Activated CD4-positive, alpha-beta T cell treated with anti-CD3 and anti-CD28 coated beads for 36 hours (primary cell): ENCODE data around the gene ACP5. TPM values are rescaled to one million over a fixed set of nuclear protein-coding genes. Genes with fewer than 3 reads are reported as not detected.
A peak's percentile ranks its signal among the peaks of the same experiment; 100 is the strongest.
"Not testable (repeated sequence)": the region's sequence is repeated elsewhere in the genome, so short reads cannot be mapped to it uniquely, and the experiment has no call there.

Experiments used
- ATAC-seq: fragments of 200-7000 bp; cut with Tn5 transposase; one replicate; pipeline ENCODE4 v1.10.0; 2021; ENCODE audit warnings: mild to moderate bottlenecking, moderate library complexity
- CTCF ChIA-PET: fragments of 350-600 bp; sonication (Branson Sonifier 250); formaldehyde crosslinking; loops from one replicate; lab custom pipeline; 2021; ENCODE audit warnings: antibody characterized with exemption; lab: Charles Lee
- POLR2A ChIA-PET: fragments of 350-600 bp; sonication (Branson Sonifier 250); formaldehyde crosslinking; loops from one replicate; lab custom pipeline; 2021; ENCODE audit warnings: antibody characterized with exemption, inconsistent platforms; lab: Charles Lee
- DNase-seq: peaks from one replicate; pipeline ENCODE4 v3.0.0-alpha.2; 2020
- H3K27ac Mint-ChIP-seq: one replicate; pipeline ENCODE4 v1.8.0; 2021; ENCODE audit warnings: mixed read lengths
- H3K27me3 Mint-ChIP-seq: one replicate; pipeline ENCODE4 v1.8.0; 2021; ENCODE audit warnings: mixed read lengths
- H3K36me3 Mint-ChIP-seq: one replicate; pipeline ENCODE4 v1.8.0; 2021; ENCODE audit warnings: low read depth, mixed read lengths
- H3K4me1 Mint-ChIP-seq: one replicate; pipeline ENCODE4 v1.8.0; 2021; ENCODE audit warnings: mixed read lengths
- H3K4me3 Mint-ChIP-seq: one replicate; pipeline ENCODE4 v1.8.0; 2021; ENCODE audit warnings: mild to moderate bottlenecking, moderate library complexity, mixed read lengths
- H3K9me3 Mint-ChIP-seq: one replicate; pipeline ENCODE4 v1.8.0; 2021; ENCODE audit warnings: low read depth, mixed read lengths
- intact Hi-C, 2 experiments: fragments of 100-400 bp; cut with DNase I in 1 of 2; cut with micrococcal nuclease in 1 of 2; formaldehyde crosslinking; loops; one replicate each; pipeline versions ENCODE4 v1.14.2 to v1.15.1; 2022 to 2024; cut with DNase I, micrococcal nuclease
- total RNA-seq, 2 experiments: library from RNA; stranded (reverse); gene quantifications; one replicate each; pipeline ENCODE4 v1.2.3, GENCODE V29; 2021

ACP5 gene
- total RNA-seq = 10 to 100 TPM; 10.3 to 12.4 TPM

GRCh38 chr19:11577451-11578257, at the start of gene ACP5:
Gene ACP5, minus strand, starts transcription at chr19:11577645. Its CDS starts 328 bp downstream, at chr19:11577317.
- intact Hi-C loops = no loop called here
- H3K4me1 Mint-ChIP-seq = peaks cover 28% of the 10 kb centered on the region
- peak within 1 kb of the TSS; percentile 51 for H3K27ac Mint-ChIP-seq
- no peaks in the 10 kb centered on the region for H3K9me3 Mint-ChIP-seq
- DNase-seq (no peak), ATAC-seq (no peak)
- ChIA-PET CTCF (interaction anchor here (2.1 kb wide), 1 partner anchor 95 kb away, joined by 7 read pairs; no protein-coding TSS in a partner anchor), POLR2A (no interaction called here)
- H3K36me3 Mint-ChIP-seq = no peaks in the 10 kb centered on the region
- peak within 1 kb of the TSS; percentile 55 for H3K4me3 Mint-ChIP-seq
- H3K27me3 Mint-ChIP-seq = no peaks in the 10 kb centered on the region

GRCh38 chr19:11626252-11626651, 48.8 kb upstream of the ACP5 start:
- peaks cover 16% of the 10 kb centered on the region for H3K4me1 Mint-ChIP-seq
- intact Hi-C loops = no loop called here
- ChIA-PET POLR2A (no interaction called here), CTCF (no interaction called here)
- DNase-seq = no peak
- peaks cover 14% of the 10 kb centered on the region for H3K27me3 Mint-ChIP-seq
- no peak overlapping the region for H3K4me3 Mint-ChIP-seq
- peaks cover 4% of the 10 kb centered on the region for H3K36me3 Mint-ChIP-seq
- ATAC-seq = no peak
- H3K9me3 Mint-ChIP-seq = no peaks in the 10 kb centered on the region
- no peak overlapping the region for H3K27ac Mint-ChIP-seq

GRCh38 chr19:11624069-11624463, 46.6 kb upstream of the ACP5 start:
- H3K4me3 Mint-ChIP-seq = no peak overlapping the region
- CTCF ChIA-PET = no interaction called here
- H3K9me3 Mint-ChIP-seq = peaks cover 2% of the 10 kb centered on the region
- H3K4me1 Mint-ChIP-seq = peaks cover 16% of the 10 kb centered on the region
- DNase-seq (no peak), ATAC-seq (peak; percentile 56)
- peaks cover 26% of the 10 kb centered on the region for H3K36me3 Mint-ChIP-seq
- peaks cover 14% of the 10 kb centered on the region for H3K27me3 Mint-ChIP-seq
- H3K27ac Mint-ChIP-seq = no peak overlapping the region
- POLR2A ChIA-PET = interaction anchor here (0.6 kb wide), 1 partner anchor 138 kb away, joined by 4 read pairs; no protein-coding TSS in a partner anchor
- intact Hi-C loops = loop anchor here in 1 of 2 experiments (2.0 kb wide), 1 partner anchor 15 kb away; no protein-coding TSS in a partner anchor

- DNase-seq, intact Hi-C loops, ATAC-seq, CTCF ChIA-PET, H3K4me3 Mint-ChIP-seq, H3K27ac Mint-ChIP-seq: not testable (repeated sequence)
- Mint-ChIP-seq H3K27me3 (peaks cover 14% of the 10 kb centered on the region), H3K36me3 (peaks cover 43% of the 10 kb centered on the region), H3K9me3 (peaks cover 17% of the 10 kb centered on the region), H3K4me1 (peaks cover 16% of the 10 kb centered on the region)
- POLR2A ChIA-PET = interaction anchor here (0.7 kb wide), 1 partner anchor 362 kb away, joined by 5 read pairs; no protein-coding TSS in a partner anchor
Observed at GRCh38 chr19:11622401-11622800, 45.0 kb upstream of the ACP5 start.

GRCh38 chr19:11620553-11620952, 43.1 kb upstream of the ACP5 start:
- H3K4me1 Mint-ChIP-seq = peaks cover 16% of the 10 kb centered on the region
- intact Hi-C loops = no loop called here
- DNase-seq (no peak), ATAC-seq (no peak)
- H3K27me3 Mint-ChIP-seq = peaks cover 10% of the 10 kb centered on the region
- CTCF ChIA-PET = no interaction called here
- H3K27ac Mint-ChIP-seq = no peak overlapping the region
- POLR2A ChIA-PET = no interaction called here
- H3K4me3 Mint-ChIP-seq = no peak overlapping the region
- peaks cover 61% of the 10 kb centered on the region for H3K36me3 Mint-ChIP-seq
- H3K9me3 Mint-ChIP-seq = peaks cover 26% of the 10 kb centered on the region

- Mint-ChIP-seq H3K27ac (no peak overlapping the region), H3K4me3 (no peak overlapping the region), H3K27me3 (no peaks in the 10 kb centered on the region), H3K36me3 (peaks cover 84% of the 10 kb centered on the region), H3K4me1 (peaks cover 7% of the 10 kb centered on the region), H3K9me3 (peaks cover 28% of the 10 kb centered on the region)
- intact Hi-C loops = no loop called here
- DNase-seq (no peak), ATAC-seq (no peak)
- CTCF ChIA-PET = no interaction called here
- POLR2A ChIA-PET = no interaction called here
Observed at GRCh38 chr19:11617180-11618062, 40.0 kb upstream of the ACP5 start.

GRCh38 chr19:11612816-11613511, 35.5 kb upstream of the ACP5 start:
- H3K27ac Mint-ChIP-seq = peak overlapping the region; percentile 60

GRCh38 chr19:11611730-11612129, 34.3 kb upstream of the ACP5 start:
- no peaks in the 10 kb centered on the region for H3K27me3 Mint-ChIP-seq
- H3K9me3 Mint-ChIP-seq = peaks cover 7% of the 10 kb centered on the region
- H3K27ac Mint-ChIP-seq = no peak overlapping the region
- ATAC-seq (no peak), DNase-seq (no peak)
- ChIA-PET CTCF (no interaction called here), POLR2A (no interaction called here)
- no peak overlapping the region for H3K4me3 Mint-ChIP-seq
- H3K36me3 Mint-ChIP-seq = peaks cover 54% of the 10 kb centered on the region
- intact Hi-C loops = no loop called here
- H3K4me1 Mint-ChIP-seq = peaks cover 7% of the 10 kb centered on the region

More at GRCh38 chr19:11612816-11613511, 35.5 kb upstream of the ACP5 start:
- Mint-ChIP-seq H3K36me3 (peaks cover 55% of the 10 kb centered on the region), H3K27me3 (no peaks in the 10 kb centered on the region), H3K9me3 (peaks cover 19% of the 10 kb centered on the region), H3K4me3 (no peak overlapping the region), H3K4me1 (peaks cover 7% of the 10 kb centered on the region)
- peak; percentile 19 for DNase-seq
- ChIA-PET CTCF (no interaction called here), POLR2A (no interaction called here)
- intact Hi-C loops = no loop called here
- ATAC-seq = peak; percentile 68

- intact Hi-C loops = no loop called here
- ATAC-seq (no peak), DNase-seq (no peak)
- CTCF ChIA-PET = no interaction called here
- POLR2A ChIA-PET = no interaction called here
- H3K4me1 Mint-ChIP-seq = peaks cover 4% of the 10 kb centered on the region
- no peak overlapping the region for H3K27ac Mint-ChIP-seq
- H3K4me3 Mint-ChIP-seq = no peak overlapping the region
- peaks cover 50% of the 10 kb centered on the region for H3K36me3 Mint-ChIP-seq
- H3K27me3 Mint-ChIP-seq = no peaks in the 10 kb centered on the region
- peaks cover 10% of the 10 kb centered on the region for H3K9me3 Mint-ChIP-seq
Observed at GRCh38 chr19:11606484-11606883, 29.0 kb upstream of the ACP5 start.

GRCh38 chr19:11599704-11600103, 22.3 kb upstream of the ACP5 start:
- POLR2A ChIA-PET, H3K4me3 Mint-ChIP-seq, H3K9me3 Mint-ChIP-seq, H3K27me3 Mint-ChIP-seq, H3K27ac Mint-ChIP-seq, ATAC-seq: not testable (repeated sequence)
- Mint-ChIP-seq H3K4me1 (peaks cover 34% of the 10 kb centered on the region), H3K36me3 (peaks cover 30% of the 10 kb centered on the region)
- DNase-seq = peak; percentile 25
- intact Hi-C loops = loop anchor here in 1 of 2 experiments (10.0 kb wide), 1 partner anchor 635 kb away; the partner anchor contains the start of gene SMARCA4
- CTCF ChIA-PET = interaction anchor here (0.7 kb wide), 1 partner anchor 104 kb away, joined by 3 read pairs; no protein-coding TSS in a partner anchor

- intact Hi-C loops = loop anchor here in 1 of 2 experiments (10.0 kb wide), 1 partner anchor 634 kb away; the partner anchor contains the start of gene SMARCA4
- ChIA-PET POLR2A (no interaction called here), CTCF (no interaction called here)
- Mint-ChIP-seq H3K36me3 (peaks cover 22% of the 10 kb centered on the region), H3K4me3 (peak overlapping the region; percentile 97), H3K9me3 (no peaks in the 10 kb centered on the region), H3K27me3 (no peaks in the 10 kb centered on the region), H3K4me1 (peaks cover 34% of the 10 kb centered on the region), H3K27ac (no peak overlapping the region)
- DNase-seq (no peak), ATAC-seq (no peak)
Observed at GRCh38 chr19:11598746-11599145, 21.3 kb upstream of the ACP5 start.
